NOMO-1 (cell line): Measurements from ENCODE around the gene NBEA.
"Not testable (repeated sequence)": the region's sequence is repeated elsewhere in the genome, so short reads cannot be mapped to it uniquely, and the experiment has no call there.

ENCODE experiments used
- DNase-seq, 2 experiments: peaks; one replicate each; lab custom pipeline; 2025; ENCODE audit not compliant: unreplicated experiment in 2 of 2; lab: John Stamatoyannopoulos, UW

The NBEA gene

GRCh38 chr13:35621989-35622388 is 679.9 kb downstream of the NBEA start:
- no peak for DNase-seq

- no peak for DNase-seq
These were observed 687.0 kb downstream of the NBEA start for GRCh38 chr13:35629026-35629425.

GRCh38 chr13:35630551-35631275 is 688.6 kb downstream of the NBEA start:
- DNase-seq, result peak in 1 of 2 experiments; percentile 10

GRCh38 chr13:35631666-35632065 is 689.6 kb downstream of the NBEA start:
- no peak for DNase-seq

GRCh38 chr13:35643625-35644024 is 701.6 kb downstream of the NBEA start:
- DNase-seq, result no peak

GRCh38 chr13:35646056-35646774 is 704.1 kb downstream of the NBEA start:
- DNase-seq, result no peak

GRCh38 chr13:35648201-35648600 is 706.1 kb downstream of the NBEA start:
- DNase-seq, result no peak

- no peak for DNase-seq
These were observed 707.1 kb downstream of the NBEA start for GRCh38 chr13:35649162-35649561.

- DNase-seq, result no peak
These were observed 717.7 kb downstream of the NBEA start for GRCh38 chr13:35659796-35660195.

- DNase-seq, result no peak
These were observed 722.7 kb downstream of the NBEA start for GRCh38 chr13:35664747-35665146.

- no peak for DNase-seq
These were observed 727.3 kb downstream of the NBEA start for GRCh38 chr13:35669321-35669720.

GRCh38 chr13:35672611-35673010 is 730.5 kb downstream of the NBEA start:
- DNase-seq, result no peak

GRCh38 chr13:35675651-35676050 is 733.6 kb downstream of the NBEA start:
- no peak for DNase-seq

- DNase-seq, result not testable (repeated sequence)
These were observed 735.8 kb downstream of the NBEA start for GRCh38 chr13:35677863-35678262.

- DNase-seq, result no peak
These were observed 739.6 kb downstream of the NBEA start for GRCh38 chr13:35681685-35682084.

- no peak for DNase-seq
These were observed 742.4 kb downstream of the NBEA start for GRCh38 chr13:35684432-35684831.

- no peak for DNase-seq
These were observed 745.3 kb downstream of the NBEA start for GRCh38 chr13:35687336-35687735.

GRCh38 chr13:35690581-35691207 is 748.6 kb downstream of the NBEA start:
- DNase-seq, result no peak

GRCh38 chr13:35693134-35693784 is 751.2 kb downstream of the NBEA start:
- no peak for DNase-seq

GRCh38 chr13:35694031-35694430 is 752.0 kb downstream of the NBEA start:
- DNase-seq, result no peak
